Stimulated activated CD8-positive, alpha-beta memory T cell treated with anti-CD3 and anti-CD28 coated beads, Interleukin-4, amount 100 ng/mL, for 24 hours (primary cell): ENCODE results near the gene HS2ST1.
A peak's percentile ranks its signal among the peaks of the same experiment; 100 is the strongest.
"Not testable (repeated sequence)": the region's sequence is repeated elsewhere in the genome, so short reads cannot be mapped to it uniquely, and the experiment has no call there.

ENCODE experiments used
- DNase-seq: peaks from one replicate; pipeline ENCODE4 v3.0.0-alpha.2; 2020; ENCODE audit warnings: low read depth

HS2ST1 gene

DNA sequence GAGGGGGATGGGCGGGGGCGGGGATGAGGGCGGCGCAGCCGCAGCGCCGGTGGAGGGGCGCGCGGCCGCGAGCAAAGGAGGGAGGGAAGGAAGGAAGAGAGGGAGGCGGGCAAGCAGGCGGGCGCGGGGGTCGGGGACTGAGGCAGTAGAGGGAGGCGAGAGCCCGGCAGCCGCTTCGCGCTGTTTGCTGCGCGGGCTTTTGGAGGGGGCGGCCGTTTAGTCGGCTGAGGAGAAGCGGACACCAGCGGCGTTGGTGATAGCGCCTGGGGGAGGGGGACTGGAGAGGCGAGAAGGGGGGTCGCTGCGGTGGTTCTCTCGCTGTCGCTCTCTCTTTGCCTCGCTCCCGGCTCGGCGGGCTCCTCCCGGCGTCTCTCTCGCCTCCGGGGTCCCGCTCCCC lies at the start of gene HS2ST1:
Gene HS2ST1 (plus strand): TSS at position 35 of the 397 bp plus-strand sequence.
- DNase-seq = no peak

DNA sequence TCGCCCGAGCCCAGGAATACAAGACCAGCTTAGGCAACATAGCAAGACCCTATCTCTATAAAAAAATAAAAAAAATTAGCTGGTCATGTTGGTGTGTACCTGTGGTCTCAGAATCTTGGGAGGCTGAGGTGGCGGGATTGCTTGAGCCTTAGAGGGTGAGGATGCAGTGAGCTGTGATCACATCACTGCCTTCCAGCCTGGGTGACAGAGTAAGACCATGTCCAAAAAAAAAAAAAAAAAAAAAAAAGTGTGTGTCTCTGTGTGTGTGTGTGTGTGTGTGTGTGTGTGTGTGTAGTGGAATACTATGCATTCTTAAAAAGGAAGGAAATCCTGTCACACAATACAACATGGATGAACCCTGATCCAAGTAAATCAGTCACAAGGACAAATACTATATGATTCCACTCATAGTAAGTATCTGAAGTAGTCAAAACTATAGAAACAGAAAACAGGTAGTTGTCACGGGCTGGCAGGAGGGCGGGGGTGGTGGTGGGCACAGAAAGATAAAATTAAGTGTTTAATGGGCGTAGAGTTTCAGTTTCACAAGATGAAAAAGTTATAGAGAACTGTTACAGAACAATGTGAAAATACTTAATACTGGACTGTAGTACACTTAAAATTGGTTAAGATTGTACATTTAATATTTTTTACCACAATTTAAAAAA lies 48.3 kb upstream of the HS2ST1 start:
- DNase-seq = peak; percentile 1

DNA sequence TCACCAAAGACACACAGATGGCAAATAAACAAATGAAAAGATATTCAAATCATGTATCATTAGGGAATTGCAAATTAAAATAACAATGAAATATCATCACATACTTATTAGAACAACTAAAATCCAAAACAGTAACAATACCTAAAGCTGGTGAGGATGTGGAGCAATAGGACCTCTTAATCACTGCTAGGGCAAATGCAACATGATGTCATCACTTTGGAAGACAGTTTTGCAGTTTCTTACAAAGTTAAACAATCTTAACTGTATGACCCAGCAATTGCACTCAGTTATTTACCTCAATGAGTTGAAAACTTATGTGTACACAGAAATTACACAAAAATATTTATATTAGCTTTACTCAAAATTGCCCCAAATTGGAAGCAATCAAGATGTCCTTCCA lies 47.8 kb upstream of the HS2ST1 start:
- DNase-seq = no peak

DNA sequence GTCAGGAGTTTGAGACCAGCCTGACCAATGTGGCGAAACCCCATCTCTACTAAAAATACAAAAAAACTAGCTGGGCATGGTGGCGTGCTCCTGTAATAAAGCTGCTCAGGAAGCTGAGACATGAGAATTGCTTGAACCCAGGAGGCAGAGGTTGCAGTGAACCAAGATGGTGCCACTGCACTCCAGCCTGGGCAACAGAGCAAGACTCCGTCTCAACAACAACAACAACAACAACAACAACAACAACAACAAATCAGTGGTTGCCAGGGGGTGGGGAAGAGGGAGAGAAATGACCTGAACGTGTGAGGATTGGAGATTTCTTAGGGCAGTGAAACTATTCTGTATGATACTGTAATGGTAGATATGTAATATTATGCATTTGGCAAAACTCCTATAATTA lies 47.2 kb upstream of the HS2ST1 start:
- DNase-seq = not testable (repeated sequence)

DNA sequence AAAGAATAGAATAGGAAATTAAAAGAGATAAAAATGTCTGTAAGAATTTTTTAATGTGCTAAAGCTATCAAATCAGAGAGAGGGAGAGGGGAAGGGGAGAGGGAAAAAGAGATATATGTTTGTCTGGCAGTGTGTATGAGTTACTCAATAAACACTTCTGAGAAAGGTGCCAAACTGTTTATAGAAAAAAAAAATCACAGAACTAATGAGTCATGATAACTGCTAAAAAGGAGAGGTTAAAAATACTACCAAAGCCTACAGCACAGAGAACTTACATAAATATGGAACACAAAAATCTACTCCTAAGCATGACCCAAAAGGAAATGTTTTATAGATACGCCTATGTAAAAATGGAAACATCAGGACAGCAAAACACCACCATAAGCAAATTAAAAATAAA lies 46.0 kb upstream of the HS2ST1 start:
- no peak for DNase-seq

DNA sequence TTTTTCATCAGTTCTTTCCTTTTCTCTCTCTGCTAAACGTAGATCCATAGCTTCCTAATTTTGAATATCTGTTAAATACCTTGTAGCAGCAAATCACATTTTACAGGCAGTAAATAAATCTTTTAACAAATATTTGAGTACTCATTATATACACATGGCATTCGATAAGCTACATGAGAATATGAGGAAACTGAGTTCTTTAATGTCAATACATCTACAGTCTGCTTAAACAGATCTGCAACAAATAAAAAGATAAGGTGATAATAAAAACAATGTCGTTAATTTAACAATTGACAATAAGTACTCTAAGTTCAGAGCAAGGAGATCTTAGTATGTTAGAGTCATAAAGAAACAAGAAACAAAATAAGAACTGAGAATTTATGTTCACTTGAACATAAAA lies 43.4 kb upstream of the HS2ST1 start:
- no peak for DNase-seq

DNA sequence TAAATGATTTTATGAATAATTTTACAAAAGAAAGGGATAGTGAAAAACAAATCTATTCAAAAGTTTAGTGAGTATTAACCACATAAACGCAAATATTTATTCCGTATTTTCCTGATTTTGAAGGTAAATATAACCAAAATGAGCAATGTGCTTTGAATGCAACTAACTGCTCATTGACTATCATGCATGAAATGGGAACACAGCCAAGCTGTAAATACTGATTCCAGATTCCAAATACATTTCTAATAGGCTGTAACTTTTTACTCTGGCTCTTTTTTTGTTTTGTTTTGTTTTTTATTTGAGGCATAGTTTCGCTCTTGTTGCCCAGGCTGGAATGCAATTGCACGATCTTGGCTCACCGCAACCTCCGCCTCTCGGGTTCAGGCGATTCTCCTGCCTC lies 42.3 kb upstream of the HS2ST1 start:
- no peak for DNase-seq

DNA sequence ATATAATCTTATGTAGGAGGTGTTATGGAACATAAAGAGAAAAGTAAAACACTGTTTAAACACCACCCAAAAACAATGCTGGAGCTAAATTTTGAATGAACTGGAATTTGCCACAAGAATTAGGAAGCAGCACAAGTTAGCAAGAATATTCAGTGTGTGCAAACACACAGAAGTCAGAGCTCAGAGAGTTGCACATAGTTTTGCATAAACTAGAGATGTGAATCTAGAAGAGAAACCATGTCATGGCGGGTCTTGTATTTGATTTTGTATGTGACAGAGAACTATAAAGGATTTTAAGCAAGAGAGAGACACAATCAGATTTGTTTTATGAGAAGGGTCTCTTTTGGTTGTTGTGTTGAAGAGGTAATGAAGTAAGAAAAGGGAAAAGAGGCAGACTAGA lies 38.7 kb upstream of the HS2ST1 start:
- no peak for DNase-seq

DNA sequence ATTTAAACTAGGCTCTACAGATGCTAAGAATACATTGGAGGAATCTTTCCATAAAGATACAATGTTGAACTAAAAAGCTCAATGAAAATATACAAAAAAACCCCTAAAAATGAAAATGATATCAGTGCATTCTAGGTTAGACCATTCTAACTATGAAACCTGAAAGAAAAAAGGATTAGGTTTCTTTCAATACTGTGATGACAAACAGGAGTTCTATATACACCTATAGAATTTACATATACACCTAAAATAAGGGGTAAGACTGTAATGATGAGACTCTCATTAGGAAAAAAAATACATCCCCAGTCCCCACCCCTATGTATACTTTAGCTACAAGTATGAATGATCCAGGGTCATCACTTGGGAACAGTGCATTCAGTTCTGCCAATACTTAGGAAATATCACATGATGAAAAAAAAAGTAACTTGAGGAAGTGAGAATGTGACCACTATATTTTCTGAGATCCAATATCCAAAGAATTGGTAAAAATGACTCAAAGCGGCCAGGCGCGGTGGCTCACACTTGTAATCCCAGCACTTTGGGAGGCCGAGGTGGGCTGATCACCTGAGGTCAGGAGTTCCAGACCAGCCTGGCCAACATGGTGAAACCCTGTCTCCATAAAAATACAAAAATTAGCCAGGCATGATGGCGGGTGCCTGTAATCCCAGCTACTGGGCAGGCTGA lies 26.8 kb upstream of the HS2ST1 start:
- no peak for DNase-seq

DNA sequence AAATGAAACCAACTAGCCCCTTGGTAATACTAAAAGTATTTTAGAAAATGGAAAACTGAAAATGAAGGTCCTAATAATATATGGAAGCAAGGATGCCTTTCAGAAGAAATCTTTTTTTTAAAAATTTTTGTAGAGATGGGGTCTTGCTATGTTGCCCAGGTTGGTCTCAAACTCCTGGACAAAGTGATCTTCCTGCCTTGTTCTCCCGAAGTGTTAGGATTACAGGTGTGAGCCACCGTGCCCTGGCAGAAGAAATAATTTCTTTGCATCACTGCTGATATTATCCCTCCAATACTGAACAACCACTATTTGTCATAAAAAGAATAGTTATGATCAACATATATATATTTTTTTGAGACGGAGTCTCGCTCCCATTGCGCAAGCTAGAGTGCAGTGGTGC lies 26.1 kb upstream of the HS2ST1 start:
- DNase-seq = no peak

DNA sequence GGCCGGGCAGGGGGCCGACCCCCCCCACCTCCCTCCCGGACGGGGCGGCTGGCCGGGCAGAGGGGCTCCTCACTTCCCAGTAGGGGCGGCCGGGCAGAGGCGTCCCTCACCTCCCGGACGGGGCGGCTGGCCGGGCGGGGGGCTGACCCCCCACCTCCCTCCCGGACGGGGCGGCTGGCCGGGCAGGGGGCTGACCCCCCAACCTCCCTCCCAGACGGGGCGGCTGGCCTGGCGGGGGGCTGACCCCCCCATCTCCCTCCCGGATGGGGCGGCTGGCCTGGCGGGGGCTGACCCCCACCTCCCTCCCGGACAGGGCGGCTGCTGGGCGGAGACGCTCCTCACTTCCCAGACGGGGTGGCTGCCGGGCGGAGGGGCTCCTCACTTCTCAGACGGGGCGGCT lies 15.0 kb upstream of the HS2ST1 start:
- not testable (repeated sequence) for DNase-seq

DNA sequence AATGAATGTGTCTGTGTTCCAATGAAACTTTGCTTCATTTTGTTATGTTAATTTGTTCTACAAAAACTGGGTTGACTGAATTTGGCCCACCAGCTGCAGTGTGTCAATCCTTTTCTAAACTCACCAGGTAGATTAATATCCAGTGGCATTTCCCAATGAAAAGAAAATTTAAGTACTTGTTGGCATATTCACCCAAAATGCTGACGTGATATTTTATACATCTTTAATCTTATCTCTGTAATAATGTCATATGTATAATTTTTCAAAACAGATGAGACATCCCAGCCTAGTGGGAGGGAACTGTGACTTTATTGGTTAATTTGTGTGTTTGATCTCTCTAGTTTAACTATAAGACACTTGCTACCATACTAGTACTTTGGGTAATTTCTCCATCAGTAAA lies 8.6 kb upstream of the HS2ST1 start:
- no peak for DNase-seq

DNA sequence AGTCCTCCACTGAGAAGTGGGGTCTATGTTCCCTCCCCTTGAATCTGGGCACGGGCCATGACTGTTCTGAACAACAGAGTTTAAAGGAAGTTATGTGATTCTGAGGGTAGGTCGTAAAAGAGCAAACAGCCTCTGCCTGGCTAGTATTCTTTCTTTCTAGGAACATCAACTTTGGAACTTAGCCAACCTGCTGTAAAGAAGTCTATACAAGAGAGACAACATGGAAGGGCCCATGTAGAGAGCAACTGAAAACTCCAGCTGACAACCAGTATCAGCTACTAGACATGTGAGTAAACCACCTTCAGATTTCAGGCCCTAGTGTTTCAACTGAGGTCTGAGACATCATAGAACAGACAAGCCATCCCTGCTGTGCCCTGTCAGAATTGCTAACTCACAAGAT lies 8.0 kb upstream of the HS2ST1 start:
- DNase-seq = no peak

DNA sequence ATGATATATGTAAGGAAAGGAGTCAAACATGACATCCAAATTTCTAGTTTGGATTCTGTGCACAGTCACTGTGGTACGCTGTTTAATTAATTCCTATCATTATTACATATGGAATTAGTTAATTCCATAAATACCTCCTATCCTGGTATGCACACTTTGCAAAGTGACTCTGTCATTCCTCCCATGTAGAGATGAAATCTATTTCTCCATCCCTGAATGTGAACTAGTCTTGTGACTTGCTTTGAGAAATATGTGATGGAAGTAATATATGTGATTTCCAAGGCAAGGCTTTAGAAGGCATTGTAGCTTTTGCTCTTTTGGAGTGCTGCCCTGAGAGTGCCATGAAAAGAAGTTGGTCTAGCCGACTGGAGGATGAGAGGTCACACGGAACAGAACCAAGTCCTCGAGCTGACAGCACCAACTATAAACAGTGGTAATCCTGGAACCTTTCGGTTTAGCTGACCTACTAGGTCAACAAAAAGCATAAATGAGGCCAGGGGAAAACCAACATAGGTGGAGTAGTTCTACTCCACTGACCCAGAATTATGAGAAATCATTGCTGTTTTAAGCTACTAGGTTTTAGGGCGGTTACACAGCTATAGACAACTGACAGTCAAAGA lies 2.0 kb upstream of the HS2ST1 start:
- no peak for DNase-seq

DNA sequence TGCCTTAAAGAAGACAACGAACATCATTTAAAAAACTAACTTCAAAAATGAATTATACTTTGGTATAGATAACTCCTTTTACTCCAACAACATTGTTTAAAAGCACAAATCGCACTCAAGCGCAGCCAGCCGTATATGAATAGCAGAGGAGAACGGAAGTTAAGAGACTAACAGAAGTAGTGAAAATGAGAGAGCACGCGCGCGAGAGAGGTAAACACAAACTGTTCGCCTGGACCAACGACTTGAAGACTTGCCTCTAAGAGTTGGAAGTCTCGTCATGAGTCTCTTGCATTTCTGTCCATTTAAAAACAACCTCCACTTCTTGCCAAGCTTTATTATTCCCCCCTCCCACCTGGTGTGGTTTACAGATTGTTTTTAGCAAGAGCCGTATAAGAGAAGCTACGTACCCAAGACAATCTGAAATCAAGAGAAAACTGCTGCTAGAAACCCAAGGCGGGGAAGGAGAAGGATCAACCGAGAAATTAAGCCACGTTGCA lies 988 bp upstream of the HS2ST1 start:
- peak; percentile 2 for DNase-seq

DNA sequence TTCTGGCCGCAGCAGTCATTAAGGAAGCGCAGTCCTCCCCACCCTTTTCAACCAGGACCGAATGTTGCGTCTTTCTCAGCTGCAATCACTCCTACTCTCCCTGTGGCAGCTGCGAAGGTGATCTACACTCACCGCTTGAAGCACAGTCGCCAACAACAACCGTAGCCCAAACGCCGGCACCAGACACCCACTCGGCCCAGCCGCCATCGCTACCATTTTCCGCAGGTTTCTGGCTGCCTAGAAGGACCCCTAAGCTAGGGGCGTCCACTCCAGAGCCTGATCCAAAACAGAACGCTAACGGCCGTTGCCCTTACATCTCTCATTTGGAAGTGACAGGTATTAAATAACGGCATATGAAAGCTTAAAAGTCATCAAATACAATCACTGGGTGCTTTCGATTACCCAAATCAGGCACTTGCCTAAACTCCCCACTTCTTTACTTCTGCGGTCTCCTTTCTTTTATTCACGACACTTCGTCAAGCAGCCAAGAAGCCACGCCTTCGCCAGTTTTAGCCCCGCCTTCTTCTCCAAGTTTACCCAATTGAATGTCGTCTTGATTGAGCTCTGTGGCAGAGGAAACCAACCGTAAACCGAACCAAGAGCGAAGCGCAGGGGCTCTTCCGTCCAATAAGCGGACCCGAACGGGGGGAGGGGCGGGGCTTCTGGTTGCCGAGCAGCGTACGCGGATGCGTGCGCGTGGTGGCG lies 387 bp upstream of the HS2ST1 start, which contains the start of gene SELENOF:
Gene SELENOF (minus strand): TSS at position 231 of the 705 bp plus-strand sequence. CDS start 15 bp downstream, at position 216.
- peak; percentile 97 for DNase-seq

DNA sequence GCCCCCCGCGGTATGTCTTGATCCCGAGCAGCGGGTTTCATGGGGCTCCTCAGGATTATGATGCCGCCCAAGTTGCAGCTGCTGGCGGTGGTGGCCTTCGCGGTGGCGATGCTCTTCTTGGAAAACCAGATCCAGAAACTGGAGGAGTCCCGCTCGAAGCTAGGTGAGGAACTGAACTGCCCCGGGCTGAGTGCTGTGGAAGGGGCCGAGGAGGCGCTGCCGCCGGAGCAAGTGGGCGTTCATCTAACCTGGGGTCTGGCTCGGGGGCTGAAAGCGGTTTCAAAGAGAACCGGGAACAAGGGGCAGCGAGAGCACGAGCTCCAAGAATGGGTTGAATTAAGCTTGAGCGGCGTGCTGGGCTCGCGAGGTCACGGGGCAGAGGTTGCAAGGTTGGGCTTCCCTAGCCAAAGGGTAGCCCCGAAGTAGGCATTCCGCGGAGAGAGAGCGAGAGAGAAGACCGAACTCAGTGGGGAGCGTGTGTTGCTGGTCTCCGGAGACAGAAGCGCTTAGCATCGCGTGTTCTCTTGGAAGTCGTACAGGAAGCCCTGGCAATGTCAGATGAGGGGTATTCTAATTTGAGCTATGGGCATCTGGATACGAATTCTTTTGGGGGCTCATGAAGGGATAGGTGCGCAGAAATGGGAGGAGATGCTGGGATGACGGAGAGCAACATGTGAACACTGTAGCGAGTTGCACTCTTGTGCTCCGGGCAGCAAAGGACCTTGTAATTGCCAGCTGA lies 732 bp downstream of the HS2ST1 start:
- peak; percentile 20 for DNase-seq

DNA sequence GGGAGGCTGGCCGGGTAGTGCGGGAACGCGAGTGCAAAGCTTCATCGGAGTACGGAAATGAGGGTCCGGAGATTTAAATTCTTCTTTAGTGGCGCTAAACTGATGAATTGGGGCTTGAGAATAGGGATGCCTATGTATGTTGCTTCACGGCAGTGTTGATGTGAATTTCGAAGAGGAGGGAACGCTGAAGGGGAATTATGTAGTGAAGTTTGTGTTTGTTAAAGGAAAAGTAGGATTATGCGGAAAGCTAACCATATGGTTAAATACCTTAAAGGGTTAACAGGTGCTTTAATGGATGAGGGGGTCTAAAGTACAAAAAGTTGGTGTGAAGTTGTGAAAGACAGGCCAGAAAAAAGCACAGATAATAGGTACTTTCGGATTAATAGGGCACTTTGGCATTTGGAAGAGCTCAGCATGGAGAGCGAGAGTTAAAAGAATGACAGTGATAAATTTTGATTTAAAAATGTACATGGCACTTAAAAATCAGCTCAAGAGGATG lies 1.4 kb downstream of the HS2ST1 start:
- DNase-seq = no peak

DNA sequence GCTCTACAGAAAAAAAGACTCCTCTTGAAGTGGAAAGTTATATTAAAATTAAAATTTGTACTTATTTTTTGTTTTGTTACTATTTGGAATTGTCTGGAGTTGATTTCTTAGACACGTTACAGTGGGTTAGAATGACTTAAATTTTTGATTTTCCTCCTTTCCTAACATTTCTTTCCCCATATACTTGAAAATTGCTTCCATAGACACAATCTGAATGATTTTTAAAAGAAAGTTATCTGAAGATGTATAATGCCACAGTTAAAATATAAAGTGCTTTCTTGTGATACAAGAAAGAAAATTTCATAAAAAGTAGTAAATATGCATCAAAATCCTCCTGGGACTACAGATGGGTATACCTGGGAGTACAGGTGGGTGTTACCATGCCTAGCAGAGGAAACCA lies 2.3 kb downstream of the HS2ST1 start:
- no peak for DNase-seq

DNA sequence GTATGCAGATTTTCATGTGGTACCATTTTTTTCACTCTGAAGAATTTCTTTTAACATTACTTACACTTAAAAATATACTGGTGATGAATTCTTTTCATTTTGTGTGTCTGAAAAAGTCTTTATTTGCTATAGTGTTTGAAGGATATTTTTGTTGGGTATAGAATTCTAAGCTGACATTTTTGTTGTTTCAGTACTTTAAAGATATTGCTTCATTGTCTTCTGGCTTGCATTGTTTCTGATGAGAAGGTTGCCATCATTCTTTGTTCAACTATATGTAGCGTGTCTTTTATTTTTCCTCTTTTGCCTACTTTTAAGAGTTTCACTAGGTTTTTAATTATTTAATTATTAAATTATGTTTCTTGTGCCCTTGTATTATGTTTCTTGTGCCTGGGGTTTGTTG lies 8.0 kb downstream of the HS2ST1 start:
- no peak for DNase-seq

DNA sequence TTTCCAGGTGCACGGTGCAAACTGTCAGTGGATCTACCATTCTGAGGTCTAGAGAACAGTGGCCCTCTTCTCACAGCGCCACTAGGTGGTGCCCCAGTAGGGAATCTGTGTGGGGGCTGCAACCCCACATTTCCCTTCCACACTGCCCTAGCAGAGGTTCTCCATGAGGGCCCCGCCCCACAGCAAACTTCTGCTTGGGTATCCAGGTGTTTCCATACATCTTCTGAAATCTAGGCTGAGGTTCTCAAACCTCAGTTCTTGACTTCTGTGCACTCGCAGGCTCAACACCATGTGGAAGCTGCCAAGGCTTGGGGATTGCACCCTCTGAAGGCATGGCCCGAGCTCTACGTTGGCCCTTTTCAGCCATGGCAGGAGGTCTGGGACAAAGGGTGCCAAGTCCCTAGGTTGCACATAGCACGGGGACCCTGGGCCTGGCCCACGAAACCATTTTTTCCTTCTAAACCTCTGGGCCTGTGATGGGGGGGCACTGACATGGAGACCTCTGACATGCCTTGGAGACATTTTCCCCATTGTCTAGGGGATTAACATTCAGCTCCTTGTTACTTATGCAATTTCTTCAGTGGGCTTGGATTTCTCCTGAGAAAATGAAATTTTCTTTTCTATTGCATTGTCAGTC lies 10.0 kb downstream of the HS2ST1 start:
- no peak for DNase-seq
